Brain microvascular endothelial cell (primary cell): Measurements from ENCODE around the gene ARID3B.

Experiments used
- DNase-seq: peaks from one replicate; pipeline ENCODE4 v3.0.0-alpha.2; 2020
- H3K27ac ChIP-seq: fragments of 250-450 bp; sonication (Bioruptor Pico); 2 replicates; pipeline ENCODE4 v1.5.1; 2020; ENCODE audit warnings: mild to moderate bottlenecking, moderate library complexity
- H3K27me3 ChIP-seq: fragments of 250-450 bp; sonication (Bioruptor Pico); replicated peaks from 2 replicates; pipeline ENCODE4 v1.5.1; 2020; ENCODE audit warnings: mild to moderate bottlenecking
- H3K36me3 ChIP-seq: fragments of 250-450 bp; sonication (Bioruptor Pico); replicated peaks from 2 replicates; pipeline ENCODE4 v1.5.1; 2020; ENCODE audit warnings: mild to moderate bottlenecking
- H3K4me3 ChIP-seq: 2 replicates; pipeline ENCODE4 v1.5.1; 2011; ENCODE audit warnings: low read depth, mild to moderate bottlenecking, control low read depth, low read length, moderate library complexity
- in situ Hi-C: cut with HindIII; loops from 2 replicates; pipeline ENCODE4 v1.10.0; 2017; ENCODE audit warnings: low sequenced_read_pairs, low pct_ligation_motif_present
- TF ChIP-seq, protein P1 (sequence below): IDR thresholded peaks from 2 replicates; pipeline ENCODE4 v1.5.1; 2011; ENCODE audit warnings: low read depth, mild to moderate bottlenecking, moderate library complexity, low read length, control low read depth, inconsistent platforms; ENCODE audit errors: missing control alignments

Gene ARID3B

GRCh38 chr15:74579001-74579400, 38.0 kb downstream of the ARID3B start:
- in situ Hi-C loops = no loop called here
- DNase-seq = no peak
- Histone ChIP-seq H3K27ac (no peak overlapping the region), H3K27me3 (no peaks in the 10 kb centered on the region), H3K36me3 (no peaks in the 10 kb centered on the region), H3K4me3 (no peak overlapping the region)
- TF ChIP-seq, protein P1, sequence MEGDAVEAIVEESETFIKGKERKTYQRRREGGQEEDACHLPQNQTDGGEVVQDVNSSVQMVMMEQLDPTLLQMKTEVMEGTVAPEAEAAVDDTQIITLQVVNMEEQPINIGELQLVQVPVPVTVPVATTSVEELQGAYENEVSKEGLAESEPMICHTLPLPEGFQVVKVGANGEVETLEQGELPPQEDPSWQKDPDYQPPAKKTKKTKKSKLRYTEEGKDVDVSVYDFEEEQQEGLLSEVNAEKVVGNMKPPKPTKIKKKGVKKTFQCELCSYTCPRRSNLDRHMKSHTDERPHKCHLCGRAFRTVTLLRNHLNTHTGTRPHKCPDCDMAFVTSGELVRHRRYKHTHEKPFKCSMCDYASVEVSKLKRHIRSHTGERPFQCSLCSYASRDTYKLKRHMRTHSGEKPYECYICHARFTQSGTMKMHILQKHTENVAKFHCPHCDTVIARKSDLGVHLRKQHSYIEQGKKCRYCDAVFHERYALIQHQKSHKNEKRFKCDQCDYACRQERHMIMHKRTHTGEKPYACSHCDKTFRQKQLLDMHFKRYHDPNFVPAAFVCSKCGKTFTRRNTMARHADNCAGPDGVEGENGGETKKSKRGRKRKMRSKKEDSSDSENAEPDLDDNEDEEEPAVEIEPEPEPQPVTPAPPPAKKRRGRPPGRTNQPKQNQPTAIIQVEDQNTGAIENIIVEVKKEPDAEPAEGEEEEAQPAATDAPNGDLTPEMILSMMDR = no peak

DNA sequence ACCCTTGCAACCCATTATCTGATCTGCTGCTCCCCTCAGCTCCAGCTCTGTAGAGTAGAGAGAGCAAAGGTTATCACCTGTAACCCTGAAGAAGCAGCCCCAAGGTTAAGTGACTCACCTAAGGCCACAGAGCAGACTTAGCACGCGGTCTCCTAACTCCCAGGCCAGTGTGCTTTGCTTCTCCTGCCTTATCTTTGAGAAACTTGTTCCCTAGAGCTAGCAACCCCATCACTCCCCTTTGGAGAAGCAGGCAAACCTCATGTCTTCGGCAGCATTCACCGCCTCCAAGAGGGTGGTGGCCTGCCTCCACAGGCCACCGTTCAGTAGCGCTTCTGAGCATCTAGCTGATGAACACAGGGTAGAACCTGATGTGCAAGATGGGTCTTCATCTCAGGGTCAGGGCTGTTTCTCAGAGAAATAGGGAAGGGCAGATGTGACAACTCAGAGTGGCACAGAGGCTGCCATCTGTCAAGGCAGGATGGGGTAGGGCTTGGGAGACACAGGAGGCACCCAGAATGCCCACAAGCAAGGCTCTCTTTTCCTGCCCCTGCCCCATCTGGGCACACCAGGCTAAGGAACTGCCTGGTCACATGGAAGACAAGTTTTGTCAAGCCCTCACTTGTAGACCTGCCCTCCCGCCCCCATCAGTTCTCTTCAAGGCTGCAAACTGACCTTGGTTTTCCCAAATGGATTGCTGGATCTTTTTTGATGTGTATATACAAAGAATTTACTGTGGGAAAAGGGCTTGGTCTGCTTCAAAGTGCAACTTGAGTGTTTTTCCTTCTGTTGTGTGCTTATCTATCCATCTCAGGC, 39.7 kb downstream of the ARID3B start:
- in situ Hi-C loops = no loop called here
- TF ChIP-seq, protein P1 = no peak
- DNase-seq = no peak
- Histone ChIP-seq H3K4me3 (no peak overlapping the region), H3K27ac (no peak overlapping the region), H3K36me3 (no peaks in the 10 kb centered on the region), H3K27me3 (no peaks in the 10 kb centered on the region)

DNA sequence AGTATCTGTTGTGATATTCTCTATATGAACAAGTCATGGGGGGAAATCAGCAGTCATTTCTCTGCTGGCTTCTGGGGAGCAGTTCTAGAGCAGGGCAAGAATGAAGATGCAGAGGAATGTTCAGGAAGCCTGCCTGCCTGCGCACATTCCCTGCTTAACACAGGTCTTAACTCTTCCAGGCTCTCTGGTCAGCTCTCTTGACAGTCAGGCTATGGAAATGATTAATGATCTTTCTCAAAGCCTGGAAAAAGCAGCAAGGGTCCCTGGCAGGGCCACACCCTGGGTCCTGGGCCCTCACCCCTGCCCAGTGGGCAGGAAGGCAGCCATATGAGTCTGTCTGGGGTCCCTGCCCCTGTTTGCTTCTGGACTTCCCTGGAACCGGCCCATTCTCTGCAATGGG, 43.2 kb downstream of the ARID3B start:
- in situ Hi-C loops = no loop called here
- TF ChIP-seq, protein P1 = no peak
- Histone ChIP-seq H3K27me3 (no peaks in the 10 kb centered on the region), H3K27ac (no peak overlapping the region), H3K36me3 (no peaks in the 10 kb centered on the region), H3K4me3 (no peak overlapping the region)
- no peak for DNase-seq

DNA sequence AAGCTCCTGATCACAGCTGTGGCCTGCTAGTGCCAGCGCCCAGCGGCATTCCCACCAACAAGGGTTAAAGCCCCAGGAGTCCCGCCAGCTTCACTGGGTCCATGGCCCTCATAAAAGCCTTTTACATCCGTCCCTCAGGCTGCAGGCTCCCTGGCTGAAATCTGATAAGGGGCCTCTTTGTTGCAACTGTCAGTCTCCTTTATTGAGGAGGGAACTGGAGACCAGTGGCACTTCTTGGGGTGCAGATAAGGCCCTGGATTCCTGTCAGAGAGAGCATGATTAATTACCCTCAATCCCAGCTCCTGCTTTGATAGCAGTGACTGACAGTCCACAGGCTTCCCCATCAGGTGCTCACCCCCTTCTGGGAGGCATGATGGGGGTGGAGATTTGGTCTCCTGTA, 43.8 kb downstream of the ARID3B start:
- no peak for DNase-seq
- H3K36me3 ChIP-seq = no peaks in the 10 kb centered on the region
- no peaks in the 10 kb centered on the region for H3K27me3 ChIP-seq
- no peak overlapping the region for H3K27ac ChIP-seq
- TF ChIP-seq, protein P1 = no peak
- no peak overlapping the region for H3K4me3 ChIP-seq
- in situ Hi-C loops = no loop called here

- Histone ChIP-seq H3K4me3 (no peak overlapping the region), H3K27me3 (no peaks in the 10 kb centered on the region), H3K27ac (no peak overlapping the region), H3K36me3 (no peaks in the 10 kb centered on the region)
- DNase-seq = no peak
- in situ Hi-C loops = no loop called here
- TF ChIP-seq, protein P1 = no peak
Observed at GRCh38 chr15:74585191-74585590, 44.2 kb downstream of the ARID3B start.

DNA sequence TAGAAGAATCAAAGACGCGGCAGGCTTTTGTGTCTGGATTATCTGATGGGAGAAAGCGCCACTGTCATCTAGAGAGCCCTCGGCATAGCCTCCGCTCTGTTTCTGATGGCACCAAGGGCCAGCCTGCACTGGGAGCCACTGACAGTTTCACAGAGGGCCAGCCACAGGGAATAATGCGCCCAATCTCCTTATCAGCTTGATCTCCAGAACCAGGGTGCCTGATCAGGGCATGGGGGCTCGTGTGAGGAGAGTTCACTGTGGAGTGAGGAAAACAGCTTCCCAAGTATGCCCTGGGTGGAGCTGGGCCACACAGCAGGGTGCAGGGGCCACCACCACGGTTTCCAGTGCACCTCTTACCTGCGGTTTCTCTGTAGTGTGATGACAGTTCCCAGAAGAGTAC, 44.8 kb downstream of the ARID3B start:
- no peak for DNase-seq
- H3K4me3 ChIP-seq = no peak overlapping the region
- in situ Hi-C loops = no loop called here
- no peaks in the 10 kb centered on the region for H3K27me3 ChIP-seq
- H3K36me3 ChIP-seq = no peaks in the 10 kb centered on the region
- TF ChIP-seq, protein P1 = no peak
- no peak overlapping the region for H3K27ac ChIP-seq
